ENCODE data around the gene MOGAT1.
"Not testable (repeated sequence)": the region's sequence is repeated elsewhere in the genome, so short reads cannot be mapped to it uniquely, and the experiment has no call there.

Gene MOGAT1

DNA sequence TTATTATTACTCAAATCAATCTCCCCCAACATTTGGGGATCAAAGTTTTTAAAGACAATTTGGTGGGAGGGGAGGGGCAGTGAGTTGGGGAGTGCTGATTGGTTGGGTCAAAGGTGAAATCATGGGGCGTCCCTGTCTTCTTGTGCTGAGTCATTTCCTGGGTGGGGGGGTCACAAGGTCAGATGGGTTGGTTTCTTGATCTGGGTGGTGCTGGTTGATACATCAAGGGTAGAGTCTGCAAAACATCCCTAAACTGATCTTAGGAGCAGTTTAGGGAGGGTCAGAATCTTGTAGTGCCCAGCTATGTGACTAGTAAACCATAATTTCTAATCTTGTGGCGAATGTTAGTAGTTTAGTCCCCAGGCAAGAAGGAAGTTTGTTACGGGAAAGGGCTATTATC lies 67.4 kb downstream of the MOGAT1 start:
- DNase-seq (ENCODE audit: low read depth, low spot score) = no peak

DNA sequence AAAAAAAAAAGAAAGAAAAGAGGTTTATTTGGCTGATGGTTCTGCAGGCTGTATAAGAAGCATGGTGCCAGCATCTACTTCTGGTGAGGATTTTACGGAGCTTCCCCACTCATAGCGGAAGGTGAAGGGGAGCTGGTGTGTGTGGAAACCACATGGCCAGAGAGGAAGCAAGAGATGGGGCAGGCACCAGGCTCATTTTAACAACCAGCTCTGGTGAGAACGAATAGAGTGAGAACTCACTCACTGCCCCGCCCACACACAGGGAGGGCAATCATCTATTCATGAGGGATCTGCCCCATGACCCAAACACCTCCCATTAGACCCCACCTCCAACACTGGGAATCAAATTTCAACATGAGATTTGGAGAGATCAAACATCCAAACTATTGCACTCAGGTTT lies 68.5 kb downstream of the MOGAT1 start:
- no peak for DNase-seq (ENCODE audit: low read depth, low spot score)

DNA sequence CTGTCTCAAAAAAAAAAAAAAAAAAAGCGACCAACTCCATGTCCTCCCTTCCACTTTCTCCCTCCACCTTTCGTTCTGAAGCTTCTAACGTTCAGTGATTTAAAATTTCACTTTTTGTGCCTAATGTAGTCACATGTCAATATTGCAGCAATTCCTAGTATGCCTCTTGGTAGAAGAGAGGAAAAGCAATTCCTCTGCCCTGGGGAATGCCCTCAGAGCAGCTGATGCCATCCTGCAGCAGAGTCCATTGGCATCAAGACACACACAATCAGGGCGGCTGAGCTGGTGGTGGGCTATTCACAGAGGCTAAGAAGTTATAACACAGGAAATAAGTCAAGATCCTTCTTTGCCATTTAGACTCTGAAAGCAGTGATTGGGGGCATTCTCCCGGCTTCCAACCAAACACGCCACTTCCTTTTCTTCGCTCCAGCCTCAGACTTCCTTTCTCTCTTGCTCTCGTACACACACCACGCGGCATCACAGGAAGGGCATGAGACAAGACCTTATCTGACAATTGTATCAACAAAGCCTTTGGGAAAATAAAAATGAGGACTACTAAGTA lies 71.9 kb downstream of the MOGAT1 start:
- no peak for DNase-seq (ENCODE audit: low read depth, low spot score)

DNA sequence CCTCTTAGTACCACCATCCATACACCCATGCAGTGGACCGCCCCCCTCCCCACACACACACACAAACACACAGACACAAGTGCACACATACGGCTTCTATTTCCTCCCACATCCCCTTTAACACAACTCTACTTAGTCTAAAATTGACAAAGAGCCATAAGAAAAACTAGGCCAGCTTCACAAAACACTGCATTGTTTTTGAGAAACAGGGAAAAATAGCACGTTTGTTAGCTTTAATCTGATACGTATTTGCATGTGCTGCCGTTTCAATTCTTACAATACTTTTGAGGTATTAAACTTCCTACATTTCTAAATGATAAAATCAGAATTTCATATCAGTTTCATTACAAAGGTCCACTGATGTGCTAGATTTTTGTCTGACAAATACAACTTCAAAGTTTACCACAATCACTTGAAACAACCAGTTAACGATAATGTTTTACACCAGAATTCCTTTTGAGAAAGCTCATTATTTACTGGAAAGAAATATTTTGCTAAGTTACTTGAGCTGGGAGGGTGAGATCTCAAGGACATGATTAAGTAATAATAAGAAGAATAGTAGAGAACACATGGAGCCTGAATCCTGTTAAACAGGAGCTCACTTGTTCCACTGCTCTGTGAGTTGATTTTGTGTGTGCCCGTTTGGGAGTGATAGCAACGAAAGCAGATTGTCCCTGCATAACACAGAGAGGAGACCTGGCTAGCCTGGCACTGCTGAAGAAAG lies 74.5 kb downstream of the MOGAT1 start:
- DNase-seq (ENCODE audit: low read depth, low spot score) = no peak

DNA sequence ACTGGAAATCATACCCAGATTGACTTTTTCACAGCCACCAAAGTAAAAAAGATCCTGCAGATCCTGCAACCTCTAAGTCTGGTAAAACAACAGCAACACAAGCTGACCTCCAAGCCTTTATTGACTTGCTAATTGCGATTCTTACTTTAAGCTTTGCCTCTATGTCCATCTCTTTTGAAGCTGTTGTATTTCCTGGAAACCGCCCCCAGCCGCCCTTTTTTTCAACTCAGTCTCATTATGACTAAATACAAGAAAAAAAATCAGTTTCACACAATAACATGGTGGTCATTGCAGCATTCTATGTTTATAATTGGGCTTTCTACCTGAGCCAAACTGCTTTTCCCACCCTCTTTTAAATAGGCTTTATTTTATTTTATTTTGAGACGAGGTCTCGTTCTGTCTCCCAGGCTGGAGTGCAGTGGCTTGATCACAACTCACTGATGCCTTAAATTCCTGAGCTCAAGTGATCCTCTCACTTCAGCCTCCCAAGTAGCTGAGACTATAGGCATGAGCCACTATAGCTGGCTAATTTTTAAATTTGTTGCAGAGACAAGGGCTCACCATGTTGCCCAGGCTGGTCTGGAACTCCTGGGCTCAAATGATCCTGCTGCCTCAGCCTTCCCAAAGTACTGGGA lies 76.2 kb downstream of the MOGAT1 start:
- no peak for DNase-seq (ENCODE audit: low read depth, low spot score)

DNA sequence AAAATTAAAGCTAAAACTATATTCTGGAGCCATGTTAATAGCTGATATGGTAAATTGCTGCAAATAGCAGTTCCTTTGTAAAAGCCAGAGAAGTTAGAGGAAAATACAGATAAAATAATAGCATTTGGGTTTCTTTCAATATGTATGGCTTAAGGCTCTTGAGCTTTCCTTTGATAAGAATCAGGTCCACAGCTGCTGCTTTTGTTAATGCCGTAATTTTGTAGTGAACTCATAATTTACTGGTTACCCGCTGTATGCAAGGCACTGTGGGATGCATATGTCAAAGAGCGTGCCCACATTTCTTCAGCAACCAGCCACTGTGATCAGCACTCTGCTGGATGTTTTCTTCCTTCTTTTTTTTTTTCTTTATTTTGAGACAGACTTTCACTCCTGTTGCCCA lies 79.1 kb downstream of the MOGAT1 start:
- no peak for DNase-seq (ENCODE audit: low read depth, low spot score)

DNA sequence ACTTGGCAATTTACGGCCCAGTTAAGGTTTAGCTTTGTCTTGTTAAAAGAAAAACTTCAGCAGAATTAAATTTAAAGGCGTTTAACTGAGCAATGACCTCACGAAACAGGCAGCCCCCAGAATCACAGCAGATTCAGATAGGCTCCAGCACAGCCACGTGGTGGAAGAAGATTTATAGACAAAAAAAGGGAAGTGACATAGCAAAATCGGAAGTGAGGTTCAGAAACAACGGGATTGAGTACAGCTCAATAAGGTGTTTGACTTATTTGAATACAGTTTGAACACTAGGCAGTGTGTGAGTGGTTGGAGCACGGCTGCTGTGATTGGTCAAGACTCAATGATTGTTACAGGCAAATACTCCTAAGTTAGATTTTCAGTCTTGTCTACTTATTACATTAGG lies 79.8 kb downstream of the MOGAT1 start:
- DNase-seq (ENCODE audit: low read depth, low spot score) = no peak

DNA sequence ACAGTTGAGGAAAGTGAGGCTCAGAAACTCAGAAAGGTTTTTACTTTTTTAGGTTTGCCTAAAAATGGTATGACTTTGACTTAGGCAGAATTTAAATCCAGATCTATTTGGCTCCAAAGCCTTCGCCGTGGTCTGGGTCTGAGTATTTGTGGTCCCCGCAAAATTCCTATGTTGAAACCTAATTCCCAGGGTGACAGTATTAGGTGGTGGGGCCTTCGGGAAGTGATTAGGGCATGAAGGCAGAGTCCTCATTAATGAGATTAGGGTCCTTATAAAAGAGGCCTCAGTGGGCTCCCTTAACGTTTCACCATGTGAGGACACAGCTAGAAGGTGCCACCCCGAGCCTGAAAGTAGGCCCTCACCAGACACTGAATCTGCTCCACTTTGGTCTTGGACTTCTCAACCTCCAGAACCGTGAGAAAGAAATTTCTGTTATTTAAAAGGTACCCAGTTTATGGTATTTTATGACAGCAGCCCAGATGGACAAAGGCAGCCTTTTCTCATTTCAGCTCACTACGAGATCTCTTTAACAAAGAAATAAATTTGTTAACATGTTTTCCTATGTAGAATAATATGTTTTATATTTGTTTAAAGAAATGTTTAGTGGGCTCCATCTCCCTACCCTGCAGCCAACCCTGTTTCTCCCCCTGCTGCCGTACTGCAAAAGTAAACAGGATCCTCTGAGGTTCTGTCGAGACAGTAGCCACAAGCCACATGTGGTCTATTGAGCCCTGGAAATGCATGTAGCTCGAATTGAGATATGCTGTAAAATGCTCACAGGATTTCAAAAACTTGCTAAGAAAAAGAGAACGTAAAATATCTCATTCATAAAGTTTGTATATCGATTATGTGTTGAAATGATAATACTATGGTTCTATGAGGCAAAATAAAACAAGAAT lies 80.6 kb downstream of the MOGAT1 start:
- DNase-seq (ENCODE audit: low read depth, low spot score) = no peak

DNA sequence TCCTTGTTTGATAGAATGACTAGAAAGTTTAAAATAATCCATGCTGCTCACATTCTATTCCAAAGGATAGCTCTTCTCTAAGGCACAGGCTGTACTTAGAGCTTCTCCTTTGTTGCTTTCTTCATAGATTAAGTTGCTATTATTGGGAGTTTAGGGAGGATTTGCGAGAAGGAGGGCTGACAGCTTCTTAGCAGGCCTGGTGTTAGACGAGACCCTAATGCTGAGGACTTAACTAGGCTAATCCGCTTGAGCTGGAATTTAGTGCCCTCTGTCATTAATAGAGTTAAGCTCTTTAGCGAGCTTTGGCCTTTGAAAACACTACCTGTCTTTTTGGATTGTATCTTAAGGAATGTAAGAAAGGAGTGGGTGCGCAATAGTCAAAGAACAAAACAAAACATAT lies 81.3 kb downstream of the MOGAT1 start:
- no peak for DNase-seq (ENCODE audit: low read depth, low spot score)

DNA sequence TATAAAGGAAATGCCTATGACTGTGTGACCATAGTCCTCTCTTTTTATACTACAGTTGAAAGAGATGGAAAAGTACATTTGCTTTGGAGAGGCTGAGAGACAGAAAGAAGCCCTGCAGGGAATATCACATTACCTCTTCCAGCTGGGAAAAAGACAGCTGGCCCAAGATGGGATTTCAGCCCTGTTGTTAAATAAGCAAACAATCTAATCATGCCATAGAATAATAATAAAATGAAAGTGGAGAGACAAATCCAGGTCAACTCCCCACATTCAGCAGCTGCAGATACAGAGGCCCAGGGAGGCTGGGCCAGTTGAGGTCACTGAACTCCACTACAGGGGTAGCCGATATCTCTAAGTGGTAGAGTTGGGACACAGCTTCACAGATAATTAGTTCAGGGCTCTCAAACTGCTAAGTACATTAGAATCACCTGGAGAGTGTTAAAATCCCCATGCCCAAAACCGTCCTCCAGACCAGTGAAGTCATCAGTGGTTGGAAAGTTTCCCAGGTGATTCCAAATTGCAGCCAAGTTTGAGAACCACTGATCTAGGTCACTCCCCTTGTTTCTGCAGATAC lies 81.9 kb downstream of the MOGAT1 start:
- no peak for DNase-seq (ENCODE audit: low read depth, low spot score)

DNA sequence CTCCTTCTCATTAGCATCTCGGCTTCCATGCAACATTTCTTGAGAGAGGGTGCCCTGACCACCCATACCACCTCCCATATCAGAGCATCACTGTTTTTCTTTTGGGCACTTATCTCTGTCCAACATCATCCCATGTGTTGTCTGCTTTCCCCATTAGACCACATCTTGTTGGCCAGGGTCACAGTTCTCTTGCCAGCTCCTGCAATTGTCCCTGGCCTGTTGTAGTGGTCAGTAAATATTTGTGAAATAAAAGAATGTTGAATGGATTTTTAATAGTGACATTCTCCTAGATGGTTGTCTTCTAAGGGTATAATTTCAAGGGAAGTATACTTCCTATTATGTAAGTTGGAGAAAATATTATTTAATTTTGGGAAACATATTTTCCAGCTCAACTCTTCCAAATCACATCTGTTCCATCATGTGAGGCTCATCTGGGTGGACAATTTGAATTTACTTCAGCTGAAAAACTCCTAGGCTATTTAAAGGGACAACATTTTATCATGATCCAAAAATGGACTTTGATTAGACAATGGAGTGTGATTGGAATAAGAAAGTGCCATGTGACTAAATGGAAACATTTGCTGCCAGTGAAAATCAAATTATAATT lies 83.0 kb downstream of the MOGAT1 start:
- no peak for DNase-seq (ENCODE audit: low read depth, low spot score)

DNA sequence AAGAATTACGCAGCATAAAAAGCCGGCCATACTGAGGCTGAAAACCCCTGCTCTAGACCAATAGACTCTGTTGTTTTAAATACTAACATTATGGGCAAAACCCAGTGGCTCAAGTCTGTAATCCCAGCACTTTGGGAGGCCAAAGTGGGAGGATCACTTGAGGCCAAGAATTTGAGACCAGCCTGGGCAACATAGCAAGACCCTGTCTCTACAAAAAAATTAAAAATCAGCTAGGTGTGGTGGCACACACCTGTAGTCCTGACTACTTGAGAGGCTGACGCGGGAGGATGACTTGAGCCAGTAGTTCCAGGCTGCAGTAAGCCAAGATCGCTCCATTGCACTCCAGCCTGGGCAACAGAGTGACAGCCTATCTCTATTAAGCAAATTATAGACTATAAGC lies 84.1 kb downstream of the MOGAT1 start:
- not testable (repeated sequence) for DNase-seq (ENCODE audit: low read depth, low spot score)

DNA sequence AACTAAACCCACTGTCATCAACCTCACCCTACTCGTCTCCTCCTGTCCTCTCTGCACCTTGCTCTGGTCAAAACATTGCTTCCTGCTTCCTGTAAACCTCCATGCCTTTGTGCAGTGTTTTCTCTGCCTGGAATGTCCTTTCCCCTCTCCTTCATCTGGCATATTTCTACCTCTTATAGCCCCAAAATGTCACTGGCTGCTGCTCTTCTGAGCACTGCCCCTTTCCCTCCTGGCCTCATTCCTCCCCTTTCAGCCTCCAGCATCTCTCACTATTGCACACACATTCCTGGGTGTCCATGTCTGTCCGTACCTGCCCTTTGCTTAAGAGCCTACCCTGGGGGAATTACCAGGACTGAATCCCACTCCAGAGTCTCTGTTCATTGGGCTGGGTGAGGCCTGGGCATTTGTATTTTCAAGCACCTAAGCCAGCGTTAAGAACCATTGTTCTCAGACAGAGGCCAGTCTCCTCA lies 84.9 kb downstream of the MOGAT1 start:
- no peak for DNase-seq (ENCODE audit: low read depth, low spot score)

DNA sequence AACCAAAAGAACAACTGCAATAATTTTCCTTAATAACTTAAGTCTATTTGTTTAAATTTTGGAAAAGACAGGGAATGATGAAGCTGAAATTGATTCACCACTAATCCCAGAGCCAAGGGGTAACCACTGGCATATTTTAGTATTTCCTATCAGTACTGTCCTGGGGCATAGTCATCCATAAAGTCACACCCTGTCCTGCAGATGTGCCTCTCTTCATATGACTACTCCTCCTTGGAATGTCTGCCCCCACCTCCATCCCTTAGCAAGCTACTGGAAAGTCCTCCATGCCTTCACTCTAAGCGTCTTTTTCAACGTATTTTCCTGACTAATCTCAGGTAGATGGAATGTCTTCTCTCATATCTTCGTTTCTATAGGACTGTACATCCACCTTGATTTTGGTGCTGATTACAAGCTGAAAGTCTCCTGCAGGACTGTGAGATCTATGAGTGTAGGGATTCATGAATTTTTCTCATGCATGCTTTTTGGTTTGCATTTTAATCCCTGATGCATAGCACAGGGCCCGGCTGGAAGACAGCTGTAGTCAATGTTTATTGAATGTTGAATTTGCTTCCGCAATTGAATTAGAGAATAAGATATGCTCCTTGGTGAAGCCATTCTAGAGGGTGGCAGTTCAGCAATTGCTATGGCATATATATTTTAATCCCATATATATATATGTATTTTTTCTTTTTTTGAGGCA lies 85.6 kb downstream of the MOGAT1 start:
- no peak for DNase-seq (ENCODE audit: low read depth, low spot score)

Data from activated CD4-positive, CD25-positive, alpha-beta regulatory T cell treated with anti-CD3 and anti-CD28 coated beads, Interleukin-2, amount 50 U/mL, for 16 hours (primary cell).